Gastroesophageal sphincter (tissue), 4 donors: ENCODE results near the gene PXN. TPM values are rescaled to one million over a fixed set of nuclear protein-coding genes. Genes with fewer than 3 reads are reported as not detected.

Experiments
- ATAC-seq: fragments of 150-250 bp; one replicate; pipeline ENCODE4 v1.9.1; 2016; ENCODE audit warnings: mild to moderate bottlenecking, moderate library complexity
- H3K27ac ChIP-seq, 4 donors: fragments of 200-600 bp; sonication (generic) in 3 of 4; 1 replicate in 3 of 4; 2 replicates in 1 of 4; pipeline ENCODE4 v1.5.1; 2016 to 2019
- H3K27me3 ChIP-seq: fragments of 200-600 bp; sonication (generic); one replicate; pipeline ENCODE4 v1.5.1; 2019
- H3K36me3 ChIP-seq, 2 donors: fragments of 200-600 bp; sonication (generic); one replicate each; pipeline ENCODE4 v1.5.1; 2019; ENCODE audit warnings: control low read depth in 1 of 2
- H3K4me1 ChIP-seq, 3 donors: fragments of 200-600 bp; sonication (generic); 1 replicate in 2 of 3; 2 replicates in 1 of 3; pipeline ENCODE4 v1.5.1; 2016 to 2019; ENCODE audit warnings: control low read depth in 2 of 3
- H3K4me3 ChIP-seq, 2 donors: fragments of 200-600 bp; sonication (generic); one replicate each; pipeline ENCODE4 v1.5.1; 2019; ENCODE audit warnings: mild to moderate bottlenecking in 1 of 2, moderate library complexity in 1 of 2
- H3K9me3 ChIP-seq, 3 donors: fragments of 200-600 bp; sonication (generic); one replicate each; pipeline ENCODE4 v1.5.1; 2017 to 2019; ENCODE audit warnings: control low read depth in 2 of 3
- EP300 ChIP-seq: sonication (generic); formaldehyde crosslinking; IDR thresholded peaks from one replicate; pipeline ENCODE4 v1.6.1; 2017; ENCODE audit warnings: antibody characterized with exemption, mild to moderate bottlenecking
- POLR2A ChIP-seq, 2 donors: fragments of 450-650 bp; IDR thresholded peaks; one replicate each; pipeline ENCODE4 v1.6.1; 2017; ENCODE audit warnings: antibody characterized with exemption in 2 of 2, mild to moderate bottlenecking in 2 of 2, moderate library complexity in 1 of 2
- POLR2AphosphoS5 ChIP-seq: sonication (generic); formaldehyde crosslinking; IDR thresholded peaks from one replicate; pipeline ENCODE4 v1.6.1; 2017; ENCODE audit warnings: antibody characterized with exemption
- WGBS, 2 donors: methylation state at CpG; one replicate each; pipeline ENCODE4 v1.1.5; 2018; ENCODE audit warnings: low coverage in 1 of 2; 5-methylcytosine and 5-hydroxymethylcytosine counted together
- total RNA-seq, 4 donors: library from RNA; depleted of rRNA; stranded (reverse); fragments of >200 nt; gene quantifications; one replicate each; pipeline ENCODE4 v1.1.0, GENCODE V29; 2016
- TF ChIP-seq, protein P1 (sequence below), 4 experiments: fragments of 200-600 bp in 2 of 4; fragments of 450-650 bp in 2 of 4; sonication (generic) in 1 of 4; IDR thresholded peaks; one replicate each; pipeline ENCODE4 v1.5.1; 2017 to 2019; ENCODE audit warnings: antibody characterized with exemption in 4 of 4, mild to moderate bottlenecking in 2 of 4, moderate library complexity in 2 of 4

PXN gene
- total RNA-seq, 4 donors from 2014 or later, result 43.2 to 80.4 (median 59.4) TPM

DNA sequence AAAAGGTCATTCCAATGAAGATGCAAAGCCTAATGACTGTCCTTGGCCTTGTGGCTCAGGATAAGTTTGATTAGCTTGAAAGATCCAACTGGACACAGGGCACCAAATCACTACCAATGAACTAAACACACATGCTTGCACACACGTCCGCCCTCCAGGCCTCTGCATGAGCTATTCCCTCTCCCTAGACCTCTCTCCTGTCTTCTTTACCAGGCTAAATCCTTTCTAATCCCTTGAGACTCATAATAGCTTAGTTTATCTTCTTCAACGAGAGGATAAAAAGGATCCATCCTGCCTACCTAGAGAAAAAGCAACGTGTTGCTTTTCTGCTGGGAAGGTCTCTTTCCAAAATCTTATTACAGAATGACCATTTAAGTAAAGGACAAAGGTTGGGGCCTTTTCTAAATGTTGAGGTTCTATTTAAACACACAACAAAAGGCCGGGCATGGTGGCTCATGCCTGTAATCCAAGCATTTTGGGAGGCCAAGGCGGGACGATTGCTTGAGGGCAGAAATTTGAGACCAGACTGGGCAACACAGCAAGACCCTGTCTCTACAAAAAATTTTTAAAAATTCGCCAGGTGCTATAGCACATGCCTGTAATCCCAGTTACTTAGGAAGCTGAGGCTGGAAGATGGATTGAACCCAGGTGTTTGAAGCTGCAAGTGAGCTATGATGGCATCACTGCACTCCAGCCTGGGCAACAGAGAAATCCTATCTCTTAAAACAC, 22.4 kb downstream of the PXN start:
- no peak for ATAC-seq
- Histone ChIP-seq H3K9me3 (no peaks in the 10 kb centered on the region), H3K4me3 (no peak overlapping the region), H3K27ac (peak overlapping the region in 1 of 4 donors; percentile 90), H3K36me3 (no peaks in the 10 kb centered on the region), H3K27me3 (no peaks in the 10 kb centered on the region), H3K4me1 (peaks cover 0 to 93% (median 64%) of the 10 kb centered on the region in 3 donors)
- 63 to 81% methylated on average over 6 to 8 of the region's 8 CpGs for WGBS, 2 donors
- TF ChIP-seq EP300 (no peak), POLR2AphosphoS5 (no peak), POLR2A (IDR thresholded peaks at IDR 0.05) (no peak)
- TF ChIP-seq, protein P1, sequence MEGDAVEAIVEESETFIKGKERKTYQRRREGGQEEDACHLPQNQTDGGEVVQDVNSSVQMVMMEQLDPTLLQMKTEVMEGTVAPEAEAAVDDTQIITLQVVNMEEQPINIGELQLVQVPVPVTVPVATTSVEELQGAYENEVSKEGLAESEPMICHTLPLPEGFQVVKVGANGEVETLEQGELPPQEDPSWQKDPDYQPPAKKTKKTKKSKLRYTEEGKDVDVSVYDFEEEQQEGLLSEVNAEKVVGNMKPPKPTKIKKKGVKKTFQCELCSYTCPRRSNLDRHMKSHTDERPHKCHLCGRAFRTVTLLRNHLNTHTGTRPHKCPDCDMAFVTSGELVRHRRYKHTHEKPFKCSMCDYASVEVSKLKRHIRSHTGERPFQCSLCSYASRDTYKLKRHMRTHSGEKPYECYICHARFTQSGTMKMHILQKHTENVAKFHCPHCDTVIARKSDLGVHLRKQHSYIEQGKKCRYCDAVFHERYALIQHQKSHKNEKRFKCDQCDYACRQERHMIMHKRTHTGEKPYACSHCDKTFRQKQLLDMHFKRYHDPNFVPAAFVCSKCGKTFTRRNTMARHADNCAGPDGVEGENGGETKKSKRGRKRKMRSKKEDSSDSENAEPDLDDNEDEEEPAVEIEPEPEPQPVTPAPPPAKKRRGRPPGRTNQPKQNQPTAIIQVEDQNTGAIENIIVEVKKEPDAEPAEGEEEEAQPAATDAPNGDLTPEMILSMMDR (IDR thresholded peaks at IDR 0.05), result no peak

- peak overlapping the region in 3 of 4 donors; percentile 58 to 90 (median 59) for H3K27ac ChIP-seq
- TF ChIP-seq, protein P1 (IDR thresholded peaks at IDR 0.05), result no peak
- TF ChIP-seq EP300 (no peak), POLR2A (IDR thresholded peaks at IDR 0.05) (no peak), POLR2AphosphoS5 (no peak)
- 59 to 75% methylated on average over 2 to 4 of the region's 9 CpGs for WGBS, 2 donors
- no peak overlapping the region for H3K4me3 ChIP-seq
- H3K9me3 ChIP-seq, result no peaks in the 10 kb centered on the region
- ATAC-seq, result no peak
- no peaks in the 10 kb centered on the region for H3K36me3 ChIP-seq
- no peaks in the 10 kb centered on the region for H3K27me3 ChIP-seq
- peaks cover 0 to 93% (median 66%) of the 10 kb centered on the region in 3 donors for H3K4me1 ChIP-seq
These were observed 23.2 kb downstream of the PXN start for GRCh38 chr12:120242275-120242799.

DNA sequence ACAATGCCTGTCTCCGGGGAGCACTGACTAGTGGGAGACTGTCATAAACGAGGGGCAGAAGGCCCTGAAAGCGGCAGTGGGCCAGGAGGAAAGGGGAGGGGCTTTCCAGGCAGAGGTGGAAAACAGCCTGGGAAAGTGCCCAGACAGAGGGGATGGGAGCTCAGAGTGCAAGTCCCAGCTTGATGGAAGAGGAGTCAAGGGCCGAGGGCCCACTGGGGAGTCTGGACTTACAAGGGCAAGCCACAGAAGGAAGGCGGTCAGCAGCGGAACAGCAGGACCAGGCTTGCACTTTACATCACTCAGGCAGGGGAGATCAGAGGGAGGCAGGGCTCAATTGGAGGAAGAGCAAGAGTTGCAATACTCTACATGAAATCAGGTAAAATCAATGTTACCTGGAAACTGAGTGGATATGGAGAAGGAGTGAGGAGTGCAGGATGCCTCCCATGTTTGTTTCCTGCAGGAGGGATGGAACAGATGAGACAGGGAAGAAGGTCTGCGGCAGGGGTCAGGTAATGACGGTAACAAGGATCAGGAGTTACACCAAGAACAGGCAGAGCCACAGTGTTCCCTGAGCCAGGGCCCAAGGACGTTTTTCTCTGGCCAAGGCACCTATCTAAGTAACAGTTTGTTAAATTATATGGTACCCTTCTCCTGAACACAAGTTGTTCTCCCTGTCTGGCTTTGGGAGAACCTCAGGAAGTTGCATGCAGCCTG, 23.8 kb downstream of the PXN start:
- H3K9me3 ChIP-seq, result no peaks in the 10 kb centered on the region
- peak overlapping the region in 3 of 4 donors; percentile 58 to 90 (median 59) for H3K27ac ChIP-seq
- ATAC-seq, result no peak
- no peaks in the 10 kb centered on the region for H3K36me3 ChIP-seq
- TF ChIP-seq POLR2A (IDR thresholded peaks at IDR 0.05) (no peak), EP300 (no peak), POLR2AphosphoS5 (no peak)
- TF ChIP-seq, protein P1 (IDR thresholded peaks at IDR 0.05), result no peak
- 43 to 48% methylated on average over 9 of the region's 9 CpGs for WGBS, 2 donors
- no peaks in the 10 kb centered on the region for H3K27me3 ChIP-seq
- peaks cover 0 to 93% (median 69%) of the 10 kb centered on the region in 3 donors for H3K4me1 ChIP-seq
- H3K4me3 ChIP-seq, result no peak overlapping the region

DNA sequence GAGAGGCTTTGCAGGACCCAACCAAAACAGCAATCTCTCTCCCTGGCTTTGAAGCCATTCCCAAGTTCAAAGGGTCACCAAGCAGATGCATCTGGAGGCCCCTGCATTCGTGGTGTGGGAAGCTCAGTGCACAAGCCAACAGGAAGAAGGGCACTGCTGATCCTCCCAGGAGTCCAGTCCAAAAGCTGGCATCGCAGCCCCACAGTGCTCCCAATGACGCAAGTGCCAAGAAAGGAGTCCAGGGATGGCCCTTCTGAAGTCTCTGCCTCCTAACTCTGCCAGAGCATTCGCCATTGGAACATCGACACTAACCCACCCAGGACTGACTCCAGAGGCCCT, 25.1 kb downstream of the PXN start:
- WGBS, 2 donors, result 70% methylated on average over 2 of the region's 5 CpGs; no CpG with 5 or more reads in 1 of the 2 donors
- no peaks in the 10 kb centered on the region for H3K9me3 ChIP-seq
- no peak for ATAC-seq
- H3K27me3 ChIP-seq, result no peaks in the 10 kb centered on the region
- peaks cover 4 to 96% (median 82%) of the 10 kb centered on the region in 3 donors for H3K4me1 ChIP-seq
- H3K27ac ChIP-seq, result peak overlapping the region in 3 of 4 donors; percentile 58 to 90 (median 59)
- no peaks in the 10 kb centered on the region for H3K36me3 ChIP-seq
- no peak for TF ChIP-seq POLR2AphosphoS5
- TF ChIP-seq POLR2A (IDR thresholded peaks at IDR 0.05), result no peak
- TF ChIP-seq, protein P1 (IDR thresholded peaks at IDR 0.05), result no peak
- no peak for TF ChIP-seq EP300
- no peak overlapping the region for H3K4me3 ChIP-seq
